Measurements from ENCODE around the gene SPATS2L.

The SPATS2L gene

DNA sequence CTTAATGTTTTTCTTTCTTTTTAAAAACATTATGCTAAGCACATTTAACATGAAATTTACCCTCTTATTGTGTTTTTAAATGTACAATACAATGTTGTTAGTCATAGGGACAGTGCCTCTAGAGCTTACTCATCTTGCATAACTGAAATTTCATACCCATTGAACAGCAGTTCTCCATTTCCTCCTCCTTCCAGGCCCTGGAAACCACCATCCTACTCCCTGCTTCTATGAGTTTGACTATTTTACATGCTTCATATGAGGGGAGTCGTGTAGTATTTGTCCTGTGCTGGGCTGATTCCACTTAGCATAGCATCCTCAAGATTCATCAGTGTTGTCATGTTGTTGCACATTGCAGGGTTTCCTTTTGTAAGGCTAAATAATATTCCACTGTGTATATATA, 92.6 kb downstream of the SPATS2L start:
- Histone ChIP-seq H3K27me3 (ENCODE audit: low read length) (no peaks in the 10 kb centered on the region), H3K27ac (ENCODE audit: low read depth, low read length) (no peak overlapping the region), H2AFZ (ENCODE audit: low read depth, low read length, severe bottlenecking) (no peak overlapping the region), H3K4me3 (ENCODE audit: insufficient read depth, low read length, poor library complexity, severe bottlenecking) (no peak overlapping the region), H3K79me2 (ENCODE audit: insufficient read depth, low read length) (no peaks in the 10 kb centered on the region), H4K20me1 (ENCODE audit: low read depth, low read length) (no peaks in the 10 kb centered on the region), H3K9ac (ENCODE audit: low read length) (no peak overlapping the region), H3K9me2 (replicated peaks; ENCODE audit: insufficient read depth, low read length) (no peaks in the 10 kb centered on the region), H3F3A (ENCODE audit: insufficient read depth) (no peaks in the 10 kb centered on the region), H3K36me3 (ENCODE audit: low read length) (no peaks in the 10 kb centered on the region), H3K9me3 (ENCODE audit: insufficient read depth, low read length) (no peaks in the 10 kb centered on the region), H3K4me2 (ENCODE audit: low read depth, low read length, poor library complexity, severe bottlenecking) (no peak overlapping the region)
- TF ChIP-seq, protein P1, sequence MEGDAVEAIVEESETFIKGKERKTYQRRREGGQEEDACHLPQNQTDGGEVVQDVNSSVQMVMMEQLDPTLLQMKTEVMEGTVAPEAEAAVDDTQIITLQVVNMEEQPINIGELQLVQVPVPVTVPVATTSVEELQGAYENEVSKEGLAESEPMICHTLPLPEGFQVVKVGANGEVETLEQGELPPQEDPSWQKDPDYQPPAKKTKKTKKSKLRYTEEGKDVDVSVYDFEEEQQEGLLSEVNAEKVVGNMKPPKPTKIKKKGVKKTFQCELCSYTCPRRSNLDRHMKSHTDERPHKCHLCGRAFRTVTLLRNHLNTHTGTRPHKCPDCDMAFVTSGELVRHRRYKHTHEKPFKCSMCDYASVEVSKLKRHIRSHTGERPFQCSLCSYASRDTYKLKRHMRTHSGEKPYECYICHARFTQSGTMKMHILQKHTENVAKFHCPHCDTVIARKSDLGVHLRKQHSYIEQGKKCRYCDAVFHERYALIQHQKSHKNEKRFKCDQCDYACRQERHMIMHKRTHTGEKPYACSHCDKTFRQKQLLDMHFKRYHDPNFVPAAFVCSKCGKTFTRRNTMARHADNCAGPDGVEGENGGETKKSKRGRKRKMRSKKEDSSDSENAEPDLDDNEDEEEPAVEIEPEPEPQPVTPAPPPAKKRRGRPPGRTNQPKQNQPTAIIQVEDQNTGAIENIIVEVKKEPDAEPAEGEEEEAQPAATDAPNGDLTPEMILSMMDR (IDR thresholded peaks at IDR 0.05; ENCODE audit: insufficient read depth, low read length, poor library complexity, severe bottlenecking) = no peak
- no peak for TF ChIP-seq EZH2phosphoT487 (conservative IDR thresholded peaks at IDR 0.05; ENCODE audit: low read length)

DNA sequence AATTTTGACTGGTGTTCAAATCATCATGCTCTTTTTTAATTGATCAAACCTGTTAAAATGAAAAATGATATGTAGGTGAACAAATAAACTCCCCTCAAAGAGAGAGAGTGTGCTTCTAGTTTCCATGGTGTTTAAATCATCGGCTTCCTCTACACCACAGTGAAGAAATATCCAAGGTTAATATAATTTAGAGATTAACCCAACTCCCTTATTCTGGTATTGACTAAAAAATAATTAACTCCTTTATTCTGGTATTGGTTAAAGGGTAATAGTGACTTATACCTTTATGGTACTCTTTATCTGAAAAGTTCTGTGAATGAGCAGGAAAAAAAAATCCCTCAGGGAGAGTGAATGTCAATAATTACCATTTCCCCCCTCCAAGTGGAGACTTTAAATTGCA, 93.1 kb downstream of the SPATS2L start:
- no peak overlapping the region for H2AFZ ChIP-seq (ENCODE audit: low read depth, low read length, severe bottlenecking)
- H4K20me1 ChIP-seq (ENCODE audit: low read depth, low read length) = no peaks in the 10 kb centered on the region
- H3K36me3 ChIP-seq (ENCODE audit: low read length) = no peaks in the 10 kb centered on the region
- H3K4me2 ChIP-seq (ENCODE audit: low read depth, low read length, poor library complexity, severe bottlenecking) = no peak overlapping the region
- no peaks in the 10 kb centered on the region for H3K9me3 ChIP-seq (ENCODE audit: insufficient read depth, low read length)
- no peaks in the 10 kb centered on the region for H3K27me3 ChIP-seq (ENCODE audit: low read length)
- no peaks in the 10 kb centered on the region for H3K79me2 ChIP-seq (ENCODE audit: insufficient read depth, low read length)
- no peak overlapping the region for H3K4me3 ChIP-seq (ENCODE audit: insufficient read depth, low read length, poor library complexity, severe bottlenecking)
- TF ChIP-seq EZH2phosphoT487 (conservative IDR thresholded peaks at IDR 0.05; ENCODE audit: low read length) = no peak
- TF ChIP-seq, protein P1 (IDR thresholded peaks at IDR 0.05; ENCODE audit: insufficient read depth, low read length, poor library complexity, severe bottlenecking) = no peak
- no peak overlapping the region for H3K9ac ChIP-seq (ENCODE audit: low read length)
- H3F3A ChIP-seq (ENCODE audit: insufficient read depth) = no peaks in the 10 kb centered on the region
- H3K27ac ChIP-seq (ENCODE audit: low read depth, low read length) = no peak overlapping the region
- H3K9me2 ChIP-seq (replicated peaks; ENCODE audit: insufficient read depth, low read length) = no peaks in the 10 kb centered on the region

DNA sequence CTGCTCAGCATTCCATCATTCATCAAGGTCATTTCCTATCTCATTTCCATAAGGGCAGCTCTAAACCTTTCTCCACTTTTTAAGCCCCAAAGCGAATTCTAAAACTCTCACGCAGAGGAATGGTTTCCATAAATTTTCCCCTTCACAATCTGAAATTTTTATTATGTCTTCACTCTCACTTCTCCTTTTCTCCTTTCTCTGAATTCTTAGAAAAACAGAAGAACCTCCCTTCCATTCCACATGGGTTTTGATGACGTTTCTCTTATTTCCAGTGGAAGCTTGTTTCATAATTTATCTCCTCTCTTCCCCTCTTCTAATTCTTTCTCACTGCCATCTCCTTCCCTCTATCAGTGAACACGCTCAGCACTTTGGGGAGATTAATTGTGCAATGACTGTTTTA, 97.3 kb downstream of the SPATS2L start:
- Histone ChIP-seq H3K27me3 (ENCODE audit: low read length) (no peaks in the 10 kb centered on the region), H3K27ac (ENCODE audit: low read depth, low read length) (no peak overlapping the region), H4K20me1 (ENCODE audit: low read depth, low read length) (no peaks in the 10 kb centered on the region), H3K4me3 (ENCODE audit: insufficient read depth, low read length, poor library complexity, severe bottlenecking) (no peak overlapping the region), H3K9ac (ENCODE audit: low read length) (no peak overlapping the region), H2AFZ (ENCODE audit: low read depth, low read length, severe bottlenecking) (no peak overlapping the region), H3K36me3 (ENCODE audit: low read length) (no peaks in the 10 kb centered on the region), H3K9me3 (ENCODE audit: insufficient read depth, low read length) (no peaks in the 10 kb centered on the region), H3K4me2 (ENCODE audit: low read depth, low read length, poor library complexity, severe bottlenecking) (no peak overlapping the region), H3F3A (ENCODE audit: insufficient read depth) (no peaks in the 10 kb centered on the region), H3K79me2 (ENCODE audit: insufficient read depth, low read length) (no peaks in the 10 kb centered on the region), H3K9me2 (replicated peaks; ENCODE audit: insufficient read depth, low read length) (no peaks in the 10 kb centered on the region)
- TF ChIP-seq EZH2phosphoT487 (conservative IDR thresholded peaks at IDR 0.05; ENCODE audit: low read length) = no peak
- TF ChIP-seq, protein P1 (IDR thresholded peaks at IDR 0.05; ENCODE audit: insufficient read depth, low read length, poor library complexity, severe bottlenecking) = no peak
